Neuronal stem cell (in vitro differentiated cells): Measurements from ENCODE around the gene ZNF148.

Experiments
- DNase-seq: peaks from one replicate; pipeline ENCODE4 v3.0.0-alpha.2; 2013; ENCODE audit warnings: low spot score
- H2AFZ ChIP-seq: one replicate; pipeline ENCODE4 v1.6.1; 2013; ENCODE audit warnings: mild to moderate bottlenecking, low read length, inconsistent platforms
- H2AK5ac ChIP-seq: 2 replicates; pipeline ENCODE4 v1.6.1; 2013; ENCODE audit warnings: low read depth, mild to moderate bottlenecking, inconsistent platforms, low read length, moderate library complexity, mixed read lengths
- H2BK120ac ChIP-seq: 2 replicates; pipeline ENCODE4 v1.6.1; 2013; ENCODE audit warnings: low read depth, mild to moderate bottlenecking, inconsistent platforms, low read length, moderate library complexity, mixed read lengths
- H2BK12ac ChIP-seq: one replicate; pipeline ENCODE4 v1.6.1; 2013; ENCODE audit warnings: low read length, inconsistent platforms
- H2BK15ac ChIP-seq: 2 replicates; pipeline ENCODE4 v1.6.1; 2013; ENCODE audit warnings: mild to moderate bottlenecking, low read length, inconsistent platforms, mixed read lengths
- H2BK5ac ChIP-seq: one replicate; pipeline ENCODE4 v1.6.1; 2013; ENCODE audit warnings: inconsistent platforms, mild to moderate bottlenecking, low read length, moderate library complexity
- H3K14ac ChIP-seq: one replicate; pipeline ENCODE4 v1.6.1; 2013; ENCODE audit warnings: low read length, inconsistent platforms
- H3K18ac ChIP-seq: 2 replicates; pipeline ENCODE4 v1.6.1; 2013; ENCODE audit warnings: low read length, inconsistent platforms
- H3K23ac ChIP-seq: 2 replicates; pipeline ENCODE4 v1.6.1; 2013; ENCODE audit warnings: low read depth, mild to moderate bottlenecking, mixed read lengths, low read length, inconsistent platforms; ENCODE audit not compliant: poor library complexity
- H3K27ac ChIP-seq: replicated peaks from 3 replicates; pipeline ENCODE4 v1.5.1; 2013; ENCODE audit warnings: low read length, inconsistent platforms
- H3K27me3 ChIP-seq, 3 experiments: 2 replicates each; pipeline ENCODE4 v1.6.1; 2013; ENCODE audit warnings: low read length in 3 of 3, mild to moderate bottlenecking in 2 of 3, inconsistent platforms in 1 of 3, low read depth in 1 of 3, mixed read lengths in 1 of 3, moderate library complexity in 1 of 3; ENCODE audit not compliant: control insufficient read depth in 3 of 3, insufficient read depth in 3 of 3
- H3K36me3 ChIP-seq, 2 donors: replicated peaks in 1 of 2; 2 replicates each; pipeline ENCODE4 v1.6.1; 2013; ENCODE audit warnings: low read length in 2 of 2; ENCODE audit not compliant: control insufficient read depth in 2 of 2, insufficient read depth in 2 of 2
- H3K4ac ChIP-seq: 2 replicates; pipeline ENCODE4 v1.6.1; 2013; ENCODE audit warnings: inconsistent platforms, mild to moderate bottlenecking, low read length, moderate library complexity
- H3K4me1 ChIP-seq, 2 donors: 1 replicate in 1 of 2; 2 replicates in 1 of 2; pipeline ENCODE4 v1.6.1; 2013; ENCODE audit warnings: low read length in 2 of 2, low read depth in 1 of 2; ENCODE audit not compliant: control insufficient read depth in 2 of 2, insufficient read depth in 1 of 2
- H3K4me2 ChIP-seq: one replicate; pipeline ENCODE4 v1.6.1; 2013; ENCODE audit warnings: mild to moderate bottlenecking, low read length, inconsistent platforms; ENCODE audit not compliant: insufficient read depth, poor library complexity, severe bottlenecking
- H3K4me3 ChIP-seq, 2 donors: 2 replicates each; pipeline ENCODE4 v1.5.1; 2013; ENCODE audit warnings: low read length in 2 of 2, mild to moderate bottlenecking in 2 of 2, inconsistent platforms in 1 of 2, moderate library complexity in 1 of 2
- H3K79me1 ChIP-seq: one replicate; pipeline ENCODE4 v1.6.1; 2013; ENCODE audit warnings: low read depth, mild to moderate bottlenecking, inconsistent platforms, low read length, moderate library complexity
- H3K9ac ChIP-seq: one replicate; pipeline ENCODE4 v1.6.1; 2013; ENCODE audit warnings: mild to moderate bottlenecking, low read depth, low read length, inconsistent platforms; ENCODE audit not compliant: poor library complexity
- H3K9me3 ChIP-seq, 2 donors: replicated peaks in 1 of 2; 2 replicates each; pipeline versions ENCODE3 to v1.6.1; 2013; ENCODE audit warnings: low read length in 2 of 2, mild to moderate bottlenecking in 2 of 2, inconsistent platforms in 1 of 2, low read depth in 1 of 2, mixed read lengths in 1 of 2, moderate library complexity in 1 of 2; ENCODE audit not compliant: control insufficient read depth in 2 of 2, insufficient read depth in 1 of 2
- H4K8ac ChIP-seq: one replicate; pipeline ENCODE4 v1.6.1; 2013; ENCODE audit warnings: low read depth, mild to moderate bottlenecking, inconsistent platforms, low read length, moderate library complexity
- H4K91ac ChIP-seq: one replicate; pipeline ENCODE4 v1.6.1; 2013; ENCODE audit warnings: low read length, low read depth, mild to moderate bottlenecking, inconsistent platforms; ENCODE audit not compliant: poor library complexity
- WGBS, 2 donors: extraction: QIAGEN DNeasy Blood & Tissue Kit; methylation state at CpG; one replicate each; pipeline ENCODE4 v1.1.7; 2013; ENCODE audit warnings: missing lambda C conversion rate in 2 of 2, mixed read lengths in 1 of 2; ENCODE audit not compliant: insufficient read length in 2 of 2, insufficient replicate concordance in 1 of 2; ENCODE audit errors: extremely low coverage in 2 of 2; 5-methylcytosine and 5-hydroxymethylcytosine counted together

Gene ZNF148

DNA sequence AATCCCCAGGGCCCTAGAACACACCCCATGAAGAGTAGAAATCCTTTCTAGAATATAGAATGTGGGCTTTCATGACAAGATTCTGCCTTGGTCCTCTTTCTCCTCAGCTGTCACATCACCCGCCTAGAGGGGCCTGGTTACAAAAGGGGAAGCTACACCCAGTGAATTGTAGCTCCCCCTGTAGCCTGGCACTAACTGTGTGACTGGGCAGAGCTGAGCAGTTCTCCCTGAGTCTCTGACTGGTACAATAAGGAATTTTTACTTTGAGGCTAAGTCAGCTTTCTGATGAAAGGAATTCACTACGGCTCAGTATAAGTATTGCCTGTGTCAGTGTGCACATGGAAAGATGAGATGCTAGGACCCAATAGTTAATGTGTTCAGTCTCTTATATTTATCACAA lies 28.7 kb upstream of the ZNF148 start:
- Histone ChIP-seq H2BK12ac (no peak overlapping the region), H3K79me1 (no peaks in the 10 kb centered on the region), H3K9ac (no peak overlapping the region), H3K18ac (no peak overlapping the region), H3K27ac (no peak overlapping the region), H2AFZ (no peak overlapping the region), H2BK120ac (no peak overlapping the region), H3K4me1 (peaks cover 0 to 3% of the 10 kb centered on the region in 2 donors), H2BK5ac (no peak overlapping the region), H2BK15ac (no peak overlapping the region), H4K8ac (no peak overlapping the region), H3K9me3 (peaks cover 0 to 3% of the 10 kb centered on the region in 2 donors), H3K27me3 (no peaks in the 10 kb centered on the region), H3K23ac (no peak overlapping the region), H3K14ac (no peak overlapping the region), H3K4me3 (no peak overlapping the region), H4K91ac (no peak overlapping the region), H3K36me3 (no peaks in the 10 kb centered on the region), H3K4me2 (no peak overlapping the region), H3K4ac (no peak overlapping the region), H2AK5ac (no peak overlapping the region)
- DNase-seq, result no peak
- no CpG with 5 or more reads among the region's 2 CpGs for WGBS, 2 donors

- Histone ChIP-seq H3K9ac (no peak overlapping the region), H3K23ac (no peak overlapping the region)
Measured at GRCh38 chr3:125402639-125403038, 27.5 kb upstream of the ZNF148 start.

DNA sequence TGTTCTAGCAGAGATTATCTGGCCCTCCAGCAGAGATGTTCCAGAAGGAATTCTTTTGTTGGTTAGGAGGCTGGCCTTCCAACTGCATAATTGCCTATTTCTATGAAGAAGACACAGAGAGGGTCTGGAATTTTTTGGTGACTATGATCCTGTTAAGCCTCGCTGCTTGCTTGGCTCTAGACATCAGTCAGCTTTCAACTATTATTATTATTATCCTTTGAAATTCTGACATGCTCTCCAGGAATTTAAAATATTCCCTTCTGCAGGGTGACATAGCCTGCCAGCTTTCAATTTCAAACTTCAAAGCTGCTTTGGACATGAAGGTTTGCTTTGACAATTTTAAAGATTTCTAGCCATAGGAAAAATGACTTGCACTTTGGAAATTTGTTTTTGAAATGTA lies 26.3 kb upstream of the ZNF148 start:
- Histone ChIP-seq H3K27me3 (peaks cover 0 to 3% (median 0%) of the 10 kb centered on the region in 3 experiments), H4K91ac (no peak overlapping the region), H3K4ac (no peak overlapping the region), H3K23ac (no peak overlapping the region), H3K79me1 (no peaks in the 10 kb centered on the region), H3K27ac (no peak overlapping the region), H2BK120ac (no peak overlapping the region), H2AK5ac (no peak overlapping the region), H3K9me3 (peaks cover 0 to 3% of the 10 kb centered on the region in 2 donors), H4K8ac (no peak overlapping the region), H3K18ac (no peak overlapping the region), H3K14ac (no peak overlapping the region), H3K9ac (no peak overlapping the region), H3K4me1 (peaks cover 0 to 3% of the 10 kb centered on the region in 2 donors), H3K4me2 (no peak overlapping the region), H2AFZ (no peak overlapping the region), H2BK15ac (no peak overlapping the region), H2BK5ac (no peak overlapping the region), H3K36me3 (no peaks in the 10 kb centered on the region), H3K4me3 (no peak overlapping the region), H2BK12ac (no peak overlapping the region)
- no CpG with 5 or more reads among the region's 1 CpG for WGBS, 2 donors
- DNase-seq, result no peak

More at GRCh38 chr3:125402639-125403038, 27.5 kb upstream of the ZNF148 start:
- H2BK120ac ChIP-seq, result no peak overlapping the region
- no peak overlapping the region for H3K4me3 ChIP-seq
- H3K79me1 ChIP-seq, result no peaks in the 10 kb centered on the region
- no peak overlapping the region for H2BK12ac ChIP-seq
- no peak overlapping the region for H2AK5ac ChIP-seq
- H3K4me2 ChIP-seq, result no peak overlapping the region
- H3K27me3 ChIP-seq, result no peaks in the 10 kb centered on the region
- H4K8ac ChIP-seq, result no peak overlapping the region
- H3K18ac ChIP-seq, result no peak overlapping the region
- no peak overlapping the region for H4K91ac ChIP-seq
- H3K9me3 ChIP-seq, result peaks cover 0 to 3% of the 10 kb centered on the region in 2 donors
- H2BK15ac ChIP-seq, result no peak overlapping the region
- H2BK5ac ChIP-seq, result no peak overlapping the region
- no peak overlapping the region for H3K14ac ChIP-seq
- no CpG with 5 or more reads among the region's 2 CpGs for WGBS, 2 donors
- no peaks in the 10 kb centered on the region for H3K36me3 ChIP-seq
- peaks cover 0 to 3% of the 10 kb centered on the region in 2 donors for H3K4me1 ChIP-seq
- no peak for DNase-seq
- H2AFZ ChIP-seq, result no peak overlapping the region
- no peak overlapping the region for H3K27ac ChIP-seq
- H3K4ac ChIP-seq, result no peak overlapping the region

- no peak overlapping the region for H3K4ac ChIP-seq
- peaks cover 0 to 4% (median 0%) of the 10 kb centered on the region in 3 experiments for H3K27me3 ChIP-seq
- H4K8ac ChIP-seq, result no peak overlapping the region
- no peak overlapping the region for H3K27ac ChIP-seq
- H3K9ac ChIP-seq, result no peak overlapping the region
- no peak overlapping the region for H3K4me2 ChIP-seq
- DNase-seq, result no peak
- no peak overlapping the region for H2AFZ ChIP-seq
- no peak overlapping the region for H2BK5ac ChIP-seq
- H3K79me1 ChIP-seq, result no peaks in the 10 kb centered on the region
- H3K4me3 ChIP-seq, result no peak overlapping the region
- H3K36me3 ChIP-seq, result no peaks in the 10 kb centered on the region
- no CpG with 5 or more reads among the region's 1 CpG for WGBS, 2 donors
- no peak overlapping the region for H2BK15ac ChIP-seq
- H3K9me3 ChIP-seq, result no peaks in the 10 kb centered on the region
- peaks cover 0 to 3% of the 10 kb centered on the region in 2 donors for H3K4me1 ChIP-seq
- H4K91ac ChIP-seq, result no peak overlapping the region
- no peak overlapping the region for H3K23ac ChIP-seq
- no peak overlapping the region for H2AK5ac ChIP-seq
- H3K18ac ChIP-seq, result no peak overlapping the region
- no peak overlapping the region for H2BK12ac ChIP-seq
- no peak overlapping the region for H3K14ac ChIP-seq
- H2BK120ac ChIP-seq, result no peak overlapping the region
Measured at GRCh38 chr3:125398952-125399351, 23.8 kb upstream of the ZNF148 start.
